Measurements from ENCODE around the gene ZNF837. TPM values are rescaled to one million over a fixed set of nuclear protein-coding genes. Genes with fewer than 3 reads are reported as not detected.
"Not testable (repeated sequence)": the region's sequence is repeated elsewhere in the genome, so short reads cannot be mapped to it uniquely, and the experiment has no call there.

ZNF837 gene
- total RNA-seq, 1 donor from 2014 or later: 2.4 TPM

GRCh38 chr19:58396691-58397532, 16.1 kb upstream of the ZNF837 start:
- FAIRE-seq: no peak
- DNase-seq (ENCODE audit: low spot score in 2 of 2): no peak

- DNase-seq (ENCODE audit: low spot score in 2 of 2): no peak
- FAIRE-seq: no peak
Measured at GRCh38 chr19:58395979-58396627, 15.3 kb upstream of the ZNF837 start.

- FAIRE-seq (no peak), DNase-seq (ENCODE audit: low spot score in 2 of 2) (no peak)
Measured at GRCh38 chr19:58395220-58395978, 14.6 kb upstream of the ZNF837 start, which contains the start of gene RNF225. TSS of gene RNF225 (plus strand) at chr19:58395656. CDS start at chr19:58396090, 434 bp downstream.

GRCh38 chr19:58394821-58395219, 14.0 kb upstream of the ZNF837 start:
- FAIRE-seq: no peak

GRCh38 chr19:58393725-58394033, 12.8 kb upstream of the ZNF837 start:
- DNase-seq (ENCODE audit: low spot score in 2 of 2) (no peak), FAIRE-seq (no peak)

More at GRCh38 chr19:58394821-58395219, 14.0 kb upstream of the ZNF837 start:
- no peak for DNase-seq (ENCODE audit: low spot score in 2 of 2)

- FAIRE-seq (no peak), DNase-seq (ENCODE audit: low spot score in 2 of 2) (no peak)
Measured at GRCh38 chr19:58392945-58393724, 12.3 kb upstream of the ZNF837 start.

GRCh38 chr19:58388175-58388526, 7.3 kb upstream of the ZNF837 start:
- no peak for DNase-seq (ENCODE audit: low spot score in 2 of 2)
- FAIRE-seq: no peak

- FAIRE-seq (no peak), DNase-seq (ENCODE audit: low spot score in 2 of 2) (no peak)
Measured at GRCh38 chr19:58387338-58388174, 6.7 kb upstream of the ZNF837 start.

GRCh38 chr19:58386576-58387337, 5.9 kb upstream of the ZNF837 start, which contains the start of gene RPS5:
TSS of gene RPS5 (plus strand) at chr19:58387269. CDS start at chr19:58388138, 869 bp downstream.
- DNase-seq (ENCODE audit: low spot score in 2 of 2) (peak; percentile 98 to 100), FAIRE-seq (peak; percentile 33)

GRCh38 chr19:58385891-58386575, 5.2 kb upstream of the ZNF837 start:
- DNase-seq (ENCODE audit: low spot score in 2 of 2) (no peak), FAIRE-seq (no peak)

- FAIRE-seq (no peak), DNase-seq (ENCODE audit: low spot score in 2 of 2) (no peak)
Measured at GRCh38 chr19:58385313-58385890, 4.6 kb upstream of the ZNF837 start.

- DNase-seq (ENCODE audit: low spot score in 2 of 2) (no peak), FAIRE-seq (no peak)
Measured at GRCh38 chr19:58382997-58383603, 2.3 kb upstream of the ZNF837 start.

GRCh38 chr19:58381460-58382212, 806 bp upstream of the ZNF837 start:
- DNase-seq (ENCODE audit: low spot score in 2 of 2) (no peak), FAIRE-seq (no peak)

GRCh38 chr19:58380037-58380661, 681 bp downstream of the ZNF837 start:
- DNase-seq (ENCODE audit: low spot score in 2 of 2): no peak
- FAIRE-seq: no peak

GRCh38 chr19:58379246-58379645, 1.6 kb downstream of the ZNF837 start:
- DNase-seq (ENCODE audit: low spot score in 2 of 2): no peak
- FAIRE-seq: no peak

- not testable (repeated sequence) for DNase-seq (ENCODE audit: low spot score in 2 of 2); FAIRE-seq
Measured at GRCh38 chr19:58376724-58377123, 4.1 kb downstream of the ZNF837 start.
